Nucleus accumbens (tissue), 56 donors: ENCODE data around the gene PLA1A.

ENCODE experiments used
- DNase-seq, 56 donors: peaks; one replicate each; lab custom pipeline; 2025; lab: John Stamatoyannopoulos, UW

The PLA1A gene

DNA sequence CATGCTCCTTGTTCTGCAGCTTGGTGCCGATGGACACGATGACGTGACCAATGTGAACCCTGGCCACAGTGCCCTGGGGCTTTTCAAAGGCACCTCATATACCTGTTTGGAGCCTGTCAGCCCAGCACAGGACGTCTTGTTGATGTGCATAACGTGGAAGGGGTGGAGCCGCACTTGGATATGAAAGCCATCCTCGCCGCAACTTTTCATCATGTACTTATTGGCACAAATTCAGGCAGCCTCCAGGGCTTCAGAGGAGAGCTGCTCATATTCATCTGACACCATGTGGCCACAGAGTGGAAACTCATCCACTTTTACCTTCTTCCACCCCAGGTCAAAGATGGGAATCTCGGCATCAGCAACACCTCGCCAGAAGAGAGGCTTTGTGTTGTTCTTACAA lies 38.0 kb downstream of the PLA1A start:
- DNase-seq, result no peak

DNA sequence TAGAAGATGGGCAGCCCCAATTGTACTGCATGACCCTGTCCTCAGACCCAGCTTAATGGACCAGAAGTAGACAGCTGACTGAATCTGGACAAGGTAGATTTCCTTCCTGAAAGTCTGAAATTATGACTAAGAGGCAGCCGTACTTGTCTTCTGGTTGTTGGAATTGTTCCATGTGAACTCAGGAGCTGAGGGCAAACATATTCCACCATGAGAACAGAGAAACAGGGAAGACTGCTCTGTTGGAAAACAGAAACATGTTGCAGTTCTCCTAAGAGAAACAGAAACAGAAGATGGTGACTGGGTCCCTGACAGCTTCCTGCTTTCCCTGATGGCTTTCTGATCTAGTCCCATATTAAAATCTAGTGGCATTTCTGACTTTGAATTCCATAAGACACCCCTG lies 38.6 kb downstream of the PLA1A start:
- DNase-seq, result no peak

DNA sequence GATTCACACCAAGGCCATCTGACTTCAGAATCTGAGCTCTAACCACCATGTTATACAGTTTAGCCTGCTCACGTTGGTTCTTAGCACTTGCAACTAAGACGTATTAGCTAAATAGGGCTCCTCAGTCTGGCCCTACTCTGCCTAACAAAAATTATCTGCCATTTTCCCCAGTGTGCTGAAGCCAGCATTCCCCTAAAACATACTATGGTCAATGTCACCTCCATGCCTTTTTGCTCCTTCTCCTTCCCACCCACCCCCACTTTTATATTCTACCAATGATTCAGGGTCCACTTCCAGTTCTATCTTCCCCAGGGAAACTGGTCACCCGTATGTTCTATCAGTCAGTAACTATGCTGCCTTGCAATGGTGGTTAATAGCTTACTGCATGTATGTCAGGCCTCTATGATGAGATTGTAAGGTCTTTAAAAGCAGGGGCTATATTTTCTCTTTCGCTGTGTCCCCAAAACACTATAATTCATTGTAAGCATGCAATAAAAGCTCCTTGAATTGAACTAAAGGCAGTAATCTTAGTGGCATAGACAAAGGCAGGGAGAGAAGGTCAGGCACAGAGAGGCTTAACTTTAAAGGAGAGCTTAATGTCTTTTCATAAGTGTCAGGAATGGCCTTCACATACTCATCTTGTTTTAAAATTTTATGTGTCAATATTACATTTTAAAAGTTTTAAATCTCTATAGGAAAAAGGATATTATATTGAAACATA lies 39.4 kb downstream of the PLA1A start:
- DNase-seq, result no peak

DNA sequence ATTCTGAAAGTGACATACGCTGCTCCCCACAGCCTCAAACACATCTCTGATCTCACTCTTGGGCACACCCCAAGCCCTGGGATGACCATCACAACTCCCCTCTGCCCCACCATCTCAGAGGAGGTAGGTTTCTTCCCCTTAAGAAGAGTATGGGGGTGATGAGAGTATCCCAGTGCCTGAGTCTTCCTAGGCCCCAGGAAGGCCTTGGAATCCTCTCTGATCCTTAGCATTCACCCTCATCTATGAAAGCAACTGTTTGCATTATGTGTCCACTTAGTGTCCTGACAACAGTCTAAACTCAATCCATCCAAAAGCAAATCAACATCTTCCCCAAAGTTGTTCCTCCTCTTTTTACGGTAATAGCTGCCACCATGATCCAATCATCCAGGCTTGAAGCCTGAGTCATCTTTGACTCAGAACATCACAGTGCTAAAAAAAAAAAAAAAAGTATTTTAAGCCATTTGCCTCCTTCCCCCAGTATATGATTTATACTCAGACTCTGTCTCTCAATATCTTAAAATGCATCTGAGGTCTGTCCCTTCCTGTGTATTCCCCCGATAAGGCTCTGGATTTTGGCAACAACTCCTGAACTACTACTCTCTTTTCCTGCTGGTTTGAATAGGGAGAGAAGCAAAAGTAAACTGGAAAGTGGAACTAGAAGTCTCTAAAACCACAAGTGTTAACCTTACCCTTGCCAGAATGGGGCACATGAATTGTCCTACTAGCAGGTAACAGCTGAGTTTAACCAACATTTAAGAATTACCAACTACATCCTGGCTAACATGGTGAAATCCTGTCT lies 40.2 kb downstream of the PLA1A start:
- no peak for DNase-seq

DNA sequence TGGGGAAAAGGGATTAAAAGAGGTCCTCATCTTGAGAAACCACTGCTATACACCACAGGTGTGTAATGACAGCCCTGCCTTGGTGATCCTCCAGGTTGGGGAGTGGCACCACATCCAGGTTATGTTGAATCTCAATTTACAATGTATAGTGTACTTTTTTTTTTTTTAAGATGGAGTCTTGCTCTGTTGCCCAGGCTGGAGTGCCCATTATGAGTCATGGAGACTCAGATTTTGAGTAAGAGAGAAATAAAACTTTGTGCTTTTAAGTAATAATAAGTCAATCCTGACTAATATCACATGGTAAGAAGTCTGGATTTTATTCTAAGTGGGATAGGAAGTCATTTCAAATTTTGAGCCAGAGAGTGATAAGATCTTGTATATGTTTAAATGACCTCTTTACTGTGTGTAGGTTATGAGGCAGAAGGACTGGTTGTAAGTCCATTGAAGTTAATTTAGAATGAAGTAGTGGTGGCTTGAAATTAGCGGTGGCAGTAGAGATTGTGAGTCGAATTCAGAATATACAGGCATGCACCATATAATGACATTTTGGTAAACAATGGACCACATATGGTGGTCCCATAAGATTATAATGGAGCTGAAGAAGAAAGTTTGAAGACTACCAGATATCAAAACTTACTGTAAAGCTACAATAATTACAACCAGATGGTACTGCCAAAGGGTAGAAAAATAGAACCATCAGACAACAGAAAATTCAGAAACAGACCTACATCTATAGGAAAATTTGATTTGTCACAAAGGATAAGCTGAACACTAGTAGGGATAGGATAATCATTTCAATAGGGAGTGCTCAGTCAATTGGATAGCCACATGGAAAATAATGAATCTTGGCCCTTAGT lies 42.0 kb downstream of the PLA1A start:
- no peak for DNase-seq

DNA sequence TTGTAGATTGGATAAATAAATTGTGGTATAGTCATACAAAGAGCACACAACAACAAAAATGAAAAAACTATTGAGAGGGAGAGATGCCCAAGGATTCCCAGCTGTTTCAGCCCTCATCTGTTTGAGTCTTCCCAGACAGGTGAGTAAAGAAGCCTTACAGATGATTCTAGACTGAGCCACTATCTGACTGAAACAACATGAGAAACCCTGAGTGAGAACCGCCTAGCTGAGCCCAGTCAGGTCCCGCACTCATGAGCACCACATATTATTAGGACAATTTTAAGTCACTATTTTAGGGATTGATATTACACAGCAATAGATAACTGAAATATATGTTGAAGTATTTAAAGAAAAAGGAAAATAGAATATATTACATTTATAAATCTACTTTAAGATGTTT lies 43.7 kb downstream of the PLA1A start:
- no peak for DNase-seq

DNA sequence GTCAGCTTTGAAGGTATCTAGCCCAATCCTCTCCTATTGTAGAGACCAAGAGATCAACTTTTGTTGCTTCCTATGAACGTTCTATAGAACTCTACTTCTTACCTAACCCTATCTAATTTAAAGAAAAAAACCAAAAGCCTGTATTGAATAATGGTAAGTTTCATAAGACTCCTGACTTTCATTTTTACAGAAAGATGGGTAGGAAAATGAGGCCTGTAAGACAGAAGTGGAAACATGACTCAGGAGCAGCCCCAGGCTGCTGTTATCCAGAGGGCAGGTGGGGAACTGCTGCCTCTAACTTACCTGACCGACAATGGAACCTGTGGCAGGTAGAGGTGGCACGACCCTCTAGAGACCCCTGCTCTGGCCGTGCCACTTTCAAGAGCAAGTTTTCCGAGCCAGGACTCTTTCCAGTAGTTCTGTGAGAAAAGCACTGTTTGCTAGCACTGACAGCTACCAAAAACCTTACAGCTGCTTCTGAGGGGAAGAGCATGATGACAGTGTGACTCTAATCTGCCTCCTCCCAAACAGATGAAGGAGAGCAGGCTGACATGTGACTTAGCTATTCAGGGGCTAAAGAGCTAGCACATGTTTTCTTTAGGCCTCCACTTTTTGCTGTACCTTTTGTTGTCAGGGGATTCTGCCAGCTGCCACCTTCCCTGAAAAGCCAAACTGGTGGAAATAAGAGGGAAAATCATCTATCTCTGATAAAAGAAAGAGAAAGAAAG lies 45.2 kb downstream of the PLA1A start:
- DNase-seq, result no peak

DNA sequence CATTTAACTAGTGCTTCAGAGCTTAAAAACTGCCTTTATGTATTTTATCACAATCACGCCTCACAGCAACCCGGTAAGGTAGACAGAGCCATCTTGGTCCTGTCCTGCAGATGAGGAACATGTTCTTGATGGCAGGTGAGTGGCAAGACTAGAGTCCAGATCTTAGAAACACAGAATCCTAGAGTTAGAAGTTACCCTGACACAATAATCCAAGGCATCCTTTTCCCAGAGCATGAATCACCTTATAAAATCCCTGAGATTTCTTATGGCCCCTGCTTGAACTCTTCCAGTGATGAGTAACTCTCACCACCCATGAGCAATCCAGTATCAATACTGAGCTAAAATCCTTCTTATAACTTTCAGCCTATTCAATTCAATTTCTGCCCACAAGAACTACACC lies 45.8 kb downstream of the PLA1A start:
- peak in 1 of 56 donors; percentile 5 for DNase-seq

DNA sequence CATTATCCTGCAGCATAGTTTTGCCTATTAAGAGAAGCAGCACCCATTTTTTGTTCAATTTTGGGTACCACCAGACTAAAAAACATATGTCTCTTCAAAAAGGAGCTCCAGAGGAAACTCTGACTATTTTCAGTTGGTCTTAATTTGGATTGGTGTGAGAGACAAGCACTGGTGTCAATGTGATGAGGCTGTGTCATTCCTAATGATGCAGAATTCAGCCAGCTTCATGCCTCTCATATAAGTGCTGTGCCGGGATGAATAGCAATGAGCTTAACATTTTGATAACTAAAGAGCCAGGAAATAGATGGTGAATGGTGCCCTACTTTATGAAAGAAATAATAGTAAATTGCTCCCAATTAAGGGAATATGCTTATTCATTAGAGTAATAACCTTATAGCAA lies 46.8 kb downstream of the PLA1A start:
- DNase-seq, result no peak

DNA sequence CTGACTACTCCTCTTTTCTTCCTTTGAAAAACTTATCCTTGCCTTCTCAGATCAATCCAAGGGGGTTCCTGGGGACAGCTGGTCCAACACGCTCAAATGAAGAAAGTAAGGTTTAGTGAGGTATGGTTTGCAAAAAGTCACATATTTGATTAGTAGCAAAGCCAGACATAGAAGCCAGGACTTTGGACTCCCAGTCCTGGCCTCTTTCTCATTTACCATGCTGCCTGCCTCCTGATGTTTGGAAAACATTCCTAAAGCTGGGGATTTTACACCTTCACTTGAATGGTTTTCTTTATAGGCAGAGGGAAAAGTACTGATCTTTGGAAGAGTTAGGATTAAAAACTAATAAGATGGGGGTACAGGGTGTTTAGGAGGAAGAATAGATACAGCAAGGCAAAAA lies 48.1 kb downstream of the PLA1A start:
- no peak for DNase-seq

DNA sequence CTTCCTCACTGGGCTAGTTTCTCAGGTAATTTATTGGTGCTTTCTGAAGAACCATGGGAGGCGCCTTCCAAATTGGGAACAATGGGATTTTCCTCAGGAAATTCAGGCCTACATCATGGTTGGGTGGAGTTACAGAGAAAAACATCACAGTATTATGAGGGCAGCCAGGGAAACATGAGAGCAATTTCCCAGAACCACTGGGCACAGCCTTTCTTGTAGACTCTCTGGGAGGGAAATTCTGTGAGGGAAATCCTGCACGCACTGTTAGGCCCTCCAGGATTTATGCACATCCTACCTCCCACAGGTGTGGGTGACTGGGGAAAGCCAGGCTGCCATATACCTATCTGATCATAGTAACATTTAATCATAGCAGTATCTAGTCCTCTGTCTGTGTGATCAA lies 49.5 kb downstream of the PLA1A start:
- DNase-seq, result no peak

DNA sequence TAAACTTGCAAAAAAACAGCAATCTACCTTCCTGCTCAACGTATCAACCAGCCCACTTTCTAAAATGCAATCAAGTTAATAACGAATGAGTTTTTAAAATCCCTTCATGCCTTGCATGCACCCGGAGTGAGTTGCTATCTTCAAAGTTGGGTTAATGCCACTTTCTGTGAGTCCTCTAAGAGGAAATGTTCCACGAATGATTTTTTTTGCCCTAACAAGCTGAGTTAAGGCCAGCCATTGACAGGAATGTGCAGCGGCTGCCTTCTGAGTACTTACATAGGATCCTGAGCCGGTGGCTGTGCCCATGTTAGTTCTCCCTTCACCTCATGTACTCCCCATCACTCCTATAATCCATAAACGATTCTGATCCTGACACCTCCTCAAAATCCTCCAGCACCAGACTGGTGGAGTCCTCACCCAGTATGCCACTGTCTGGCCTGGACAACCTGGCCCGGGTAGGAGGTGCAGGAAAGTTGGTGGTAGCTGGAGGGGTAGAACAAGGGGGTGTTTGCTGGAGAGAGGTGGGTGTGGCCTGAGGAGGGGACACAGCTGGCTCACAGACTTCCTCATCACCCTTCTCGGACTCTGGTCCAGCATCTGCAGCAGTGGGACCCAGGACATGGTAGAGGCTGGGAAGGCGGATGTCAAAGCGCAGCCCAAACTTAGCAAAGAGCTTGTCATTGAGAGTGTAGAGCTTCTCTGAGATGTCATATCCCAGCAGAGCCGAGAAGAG lies 50.3 kb downstream of the PLA1A start:
- no peak for DNase-seq

DNA sequence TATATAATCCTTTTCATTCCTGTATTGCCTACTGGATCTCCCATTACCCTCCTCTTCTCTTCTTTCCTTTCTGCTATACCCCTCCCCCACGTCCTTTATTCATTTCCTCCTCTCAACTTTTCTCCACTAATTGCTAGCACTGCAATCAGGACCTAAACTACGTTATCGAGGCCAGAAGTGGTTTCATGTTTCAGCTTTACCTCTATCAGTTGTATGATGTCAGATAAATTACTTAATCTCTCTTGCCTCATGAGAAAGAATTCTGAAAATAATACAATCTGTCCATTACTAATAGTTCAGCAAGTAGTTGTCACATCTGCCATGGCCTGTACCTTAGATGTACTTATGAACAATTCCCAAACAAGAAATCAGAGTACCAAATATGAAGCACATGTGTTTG lies 52.1 kb downstream of the PLA1A start:
- no peak for DNase-seq

DNA sequence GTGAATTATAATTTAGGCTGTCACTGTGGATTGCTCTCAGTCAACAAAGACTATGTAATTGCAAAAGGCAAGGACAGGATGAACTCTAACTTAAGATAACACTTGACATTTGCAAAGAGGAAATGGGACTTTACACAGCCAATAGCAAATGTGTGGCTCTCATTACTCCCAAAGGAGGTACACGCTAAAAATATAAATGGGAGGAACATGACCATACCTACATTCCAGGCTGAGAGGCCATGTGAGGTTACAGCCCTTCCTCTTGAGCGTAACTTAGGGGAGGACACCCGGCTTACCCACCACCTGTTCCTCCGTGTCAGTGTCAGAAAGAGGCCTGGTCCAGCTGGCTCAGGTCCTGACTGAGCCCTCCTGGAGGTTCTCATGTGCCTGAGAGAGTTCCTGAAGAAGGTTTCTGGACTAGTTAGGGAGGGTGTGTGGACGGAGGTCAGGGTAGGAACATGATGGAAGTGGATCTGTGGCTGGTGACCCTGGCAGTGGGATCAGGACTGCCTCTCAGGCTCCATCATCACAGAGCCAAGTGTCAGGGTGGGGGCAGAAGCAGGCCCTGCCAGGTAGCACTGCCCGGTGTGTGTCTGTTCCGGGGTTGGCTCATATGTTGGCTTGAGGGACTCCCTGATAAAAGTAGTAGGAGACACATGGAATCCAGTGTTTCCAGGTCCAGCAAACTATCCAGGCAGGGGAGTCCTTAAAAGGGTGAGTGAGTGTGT lies 54.8 kb downstream of the PLA1A start:
- no peak for DNase-seq

DNA sequence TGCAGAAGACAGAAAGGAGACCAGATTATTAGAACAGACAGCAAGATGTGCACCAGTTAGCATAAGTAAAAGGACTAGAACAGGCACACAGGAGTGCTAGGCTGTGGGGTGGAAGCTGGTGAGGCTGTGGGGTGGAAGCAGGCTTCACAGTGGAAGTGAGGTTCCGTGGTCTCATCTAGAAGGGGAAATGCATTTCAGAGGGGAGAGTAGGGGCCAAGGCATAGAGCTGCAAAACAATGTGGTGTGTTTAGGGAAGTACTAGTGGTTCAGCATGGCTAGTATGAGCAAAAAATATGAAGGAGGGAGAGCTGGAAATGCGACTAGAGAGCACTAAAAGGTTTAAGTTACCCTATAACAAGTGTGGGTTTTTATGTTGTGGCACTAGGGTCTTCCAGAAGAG lies 56.2 kb downstream of the PLA1A start:
- no peak for DNase-seq

DNA sequence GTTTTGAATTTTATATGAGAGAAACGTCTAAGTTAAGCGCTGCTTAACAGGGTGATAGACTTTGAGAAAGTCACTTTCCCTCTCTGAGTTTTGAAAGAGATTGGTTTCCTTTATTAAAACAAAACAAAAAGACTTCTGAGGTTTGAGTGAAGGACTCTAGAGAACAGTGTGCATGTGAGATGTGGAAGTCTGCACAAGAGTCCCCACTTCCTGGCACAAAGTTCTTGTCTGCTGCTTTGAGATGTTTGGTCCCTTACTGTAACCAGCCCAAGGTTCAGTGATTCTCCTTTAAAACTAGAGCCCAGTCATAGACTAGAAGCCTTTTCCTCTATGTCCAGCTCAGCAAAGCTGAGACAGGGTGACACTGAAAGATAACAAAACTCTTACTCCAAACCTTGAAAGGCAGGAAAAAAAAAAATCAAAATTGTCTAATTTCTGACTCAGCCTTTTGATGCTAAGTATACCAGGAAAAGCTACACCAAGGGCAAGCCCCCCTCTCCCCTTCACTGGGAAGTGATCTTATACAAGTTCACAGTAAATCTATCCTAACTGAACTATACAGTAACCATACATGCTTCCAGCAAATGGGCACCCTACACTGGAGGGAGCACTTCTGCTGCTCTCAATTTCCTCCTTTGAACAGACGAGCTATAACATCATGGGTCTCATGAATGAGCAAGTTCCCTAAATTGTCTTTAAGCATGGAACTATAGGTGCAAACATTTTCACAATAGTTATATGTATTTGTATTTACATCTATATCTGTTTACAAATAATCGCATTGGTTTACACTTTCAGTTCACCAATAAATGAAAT lies 60.4 kb downstream of the PLA1A start:
- DNase-seq, result no peak

DNA sequence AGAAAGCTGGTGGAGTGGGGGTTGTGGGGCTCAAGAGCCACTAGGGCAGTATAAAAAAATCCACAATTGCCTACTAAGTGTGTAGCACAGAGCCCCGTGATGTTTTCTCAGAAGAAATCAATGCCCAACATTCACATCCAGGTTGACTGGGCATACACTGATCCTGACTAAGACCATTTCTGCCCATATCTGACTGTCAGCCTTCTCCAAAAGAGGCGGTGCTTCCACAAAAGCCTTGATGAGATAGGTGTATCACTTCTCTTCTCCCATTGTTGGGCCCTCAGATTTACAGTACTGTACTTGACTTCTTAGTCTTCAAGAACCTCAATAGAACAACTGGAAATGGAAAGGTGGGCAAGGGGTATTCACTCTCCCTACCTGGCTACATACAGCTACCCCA lies 61.3 kb downstream of the PLA1A start:
- no peak for DNase-seq

DNA sequence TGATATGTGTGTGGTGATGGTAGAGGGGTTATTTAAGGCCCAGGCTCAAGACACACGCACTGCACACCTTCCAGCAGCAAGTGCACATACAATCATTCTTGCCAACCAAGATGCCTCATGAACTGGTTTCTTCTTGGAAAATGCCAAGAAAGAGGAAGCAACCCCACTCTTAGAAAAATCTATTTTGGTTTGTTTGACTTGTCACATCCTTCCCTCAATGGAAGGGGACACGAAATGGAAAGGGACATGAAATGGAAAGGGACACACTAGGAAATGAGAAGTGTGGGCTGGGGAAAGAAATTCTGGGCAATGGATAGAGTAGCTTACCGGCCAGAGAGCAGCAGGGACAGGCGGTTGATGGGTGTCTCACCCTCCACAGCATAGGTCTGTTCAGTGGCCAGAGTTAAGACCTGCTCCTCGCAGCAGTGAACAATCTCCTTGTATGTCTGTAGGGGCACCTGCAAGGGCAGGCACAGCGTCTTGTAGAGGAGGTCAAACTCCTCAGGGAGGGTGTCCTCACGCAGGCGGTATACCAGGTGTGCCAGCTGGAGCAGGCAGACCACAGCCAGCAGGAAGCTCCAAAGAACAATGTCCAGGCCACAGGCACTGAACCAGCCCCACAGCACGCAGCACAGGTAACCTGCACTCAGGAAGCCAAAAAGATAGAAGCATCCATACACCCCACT lies 62.1 kb downstream of the PLA1A start:
- DNase-seq, result no peak
